ENCODE measurements around the gene ABI3.
"Not testable (repeated sequence)": the region's sequence is repeated elsewhere in the genome, so short reads cannot be mapped to it uniquely, and the experiment has no call there.

The ABI3 gene, protein sequence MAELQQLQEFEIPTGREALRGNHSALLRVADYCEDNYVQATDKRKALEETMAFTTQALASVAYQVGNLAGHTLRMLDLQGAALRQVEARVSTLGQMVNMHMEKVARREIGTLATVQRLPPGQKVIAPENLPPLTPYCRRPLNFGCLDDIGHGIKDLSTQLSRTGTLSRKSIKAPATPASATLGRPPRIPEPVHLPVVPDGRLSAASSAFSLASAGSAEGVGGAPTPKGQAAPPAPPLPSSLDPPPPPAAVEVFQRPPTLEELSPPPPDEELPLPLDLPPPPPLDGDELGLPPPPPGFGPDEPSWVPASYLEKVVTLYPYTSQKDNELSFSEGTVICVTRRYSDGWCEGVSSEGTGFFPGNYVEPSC

DNA sequence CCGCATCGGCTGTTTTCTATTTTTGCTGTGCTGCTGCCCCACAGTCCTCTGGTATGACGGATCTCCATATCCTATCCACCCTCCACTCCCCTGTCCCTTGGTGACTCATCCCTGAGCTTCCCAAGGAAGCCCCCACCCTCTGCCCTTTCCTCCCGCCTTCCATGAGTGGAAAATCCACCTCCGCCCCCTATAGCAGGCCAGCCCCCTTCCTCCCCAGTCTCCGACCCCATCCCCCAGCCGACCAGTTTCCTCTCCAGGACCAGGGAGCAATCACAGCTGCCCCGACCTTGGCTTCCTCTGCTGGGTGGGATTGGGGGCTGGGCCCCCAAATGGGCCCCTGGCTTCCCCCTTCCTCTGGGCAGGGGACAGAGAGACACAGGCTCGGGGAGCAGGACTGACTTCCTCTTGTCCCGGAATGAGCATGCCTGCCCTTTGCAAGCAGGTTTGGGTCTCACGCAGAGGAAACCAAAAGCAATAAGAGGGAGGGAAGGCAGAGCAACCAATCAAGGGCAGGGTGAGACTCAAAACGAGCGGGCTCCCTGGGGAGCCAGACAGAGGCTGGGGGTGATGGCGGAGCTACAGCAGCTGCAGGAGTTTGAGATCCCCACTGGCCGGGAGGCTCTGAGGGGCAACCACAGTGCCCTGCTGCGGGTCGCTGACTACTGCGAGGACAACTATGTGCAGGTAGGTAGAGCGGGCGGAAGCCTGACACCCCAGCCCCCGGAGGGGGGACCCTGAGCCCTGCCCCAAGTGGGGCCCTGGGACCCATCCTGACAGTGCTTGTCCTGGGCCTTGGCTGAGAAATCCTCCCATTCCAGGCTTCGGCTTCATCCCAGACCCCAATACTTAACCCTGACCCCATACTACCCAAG is at the start of gene ABI3, which contains the start of gene GNGT2:
TSS of gene ABI3 (plus strand) at position 550 of the 872 bp plus-strand sequence. CDS start at position 568, 18 bp downstream.
TSS of gene GNGT2 (minus strand) at position 417 of the 872 bp plus-strand sequence. CDS start 3,152 bp downstream, outside the sequence.
- DNase-seq (ENCODE audit: low read depth in 3 of 3) = peak; percentile 38 to 66 (median 40)

DNA sequence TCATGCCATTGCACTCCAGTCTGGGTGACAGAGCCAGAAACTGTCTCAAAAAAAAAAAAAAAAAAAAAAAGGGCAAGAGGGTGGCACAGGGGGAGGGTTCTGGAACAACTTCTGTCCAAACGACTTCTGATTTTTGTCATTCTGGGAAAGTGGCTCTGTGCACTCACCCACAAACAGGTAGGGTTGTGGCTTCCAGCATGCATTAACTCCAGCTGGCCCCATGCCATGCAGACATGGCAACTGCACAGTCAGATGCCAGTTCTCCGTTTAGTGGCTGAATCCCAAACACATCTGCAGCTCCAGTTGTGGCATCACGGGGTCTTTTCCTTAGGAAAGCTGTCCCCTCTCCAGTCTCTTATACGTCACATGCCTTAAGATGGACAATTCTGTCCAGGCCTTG is 47.6 kb upstream of the ABI3 start:
- no peak for DNase-seq (ENCODE audit: low read depth in 3 of 3)

DNA sequence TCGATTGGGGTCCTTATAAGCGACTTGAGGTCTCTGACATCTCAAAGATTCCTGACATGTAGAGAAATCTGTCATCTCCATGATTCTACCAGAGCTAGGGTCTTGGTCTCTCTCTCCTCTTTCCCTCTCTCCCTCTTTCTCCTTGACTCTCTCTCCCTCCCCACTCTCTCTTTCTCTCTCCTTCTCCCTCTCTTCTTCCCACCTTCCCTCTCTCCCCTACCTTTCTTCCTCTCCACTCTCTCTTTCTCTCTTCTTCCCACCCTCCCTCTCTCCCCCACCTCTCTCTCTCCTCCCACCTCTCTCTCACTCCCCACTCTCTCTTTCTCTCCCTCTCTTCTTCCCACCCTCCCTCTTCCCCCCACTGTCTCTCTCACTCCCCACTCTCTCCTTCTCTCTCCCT is 45.4 kb upstream of the ABI3 start:
- DNase-seq (ENCODE audit: low read depth in 3 of 3) = no peak

DNA sequence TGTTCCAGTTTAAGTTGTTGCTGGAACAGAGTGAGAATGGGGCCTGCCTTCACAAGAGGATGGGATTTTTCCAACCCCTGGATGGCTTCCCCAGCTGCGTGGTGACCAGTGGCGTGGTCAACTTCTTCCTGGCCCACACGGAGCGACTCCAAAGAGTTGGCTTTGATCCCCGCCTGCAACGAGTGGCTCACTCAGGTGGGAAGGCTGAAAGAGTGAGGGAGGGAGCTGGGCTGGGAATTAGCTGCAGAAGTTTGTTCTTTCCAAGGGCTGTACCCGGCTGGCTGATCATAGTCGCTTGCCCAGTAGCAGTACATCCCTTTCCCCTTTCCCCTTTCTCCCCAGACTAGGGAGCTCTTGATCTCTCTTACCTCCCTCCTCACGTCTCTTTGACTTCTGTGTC is 41.8 kb upstream of the ABI3 start:
- no peak for DNase-seq (ENCODE audit: low read depth in 3 of 3)

DNA sequence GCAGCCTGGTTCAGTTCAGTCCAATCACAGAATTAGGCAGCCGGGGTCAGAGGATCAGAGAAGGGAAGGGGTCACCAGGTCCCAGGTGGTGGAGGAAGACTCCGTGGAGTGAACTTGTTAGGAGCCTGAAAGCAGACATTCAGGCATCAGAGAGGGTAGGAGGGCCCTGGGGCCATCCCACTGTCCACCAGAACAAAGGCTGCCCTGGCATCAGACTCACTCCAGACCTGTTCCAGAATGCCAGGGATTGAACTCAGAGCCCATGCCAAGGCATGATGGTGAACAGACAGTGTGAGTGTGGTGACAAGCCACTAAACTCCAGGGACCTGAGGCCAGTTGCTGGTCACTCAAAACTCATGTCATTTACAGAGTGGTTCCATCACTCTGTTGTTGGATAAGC is 40.3 kb upstream of the ABI3 start:
- DNase-seq (ENCODE audit: low read depth in 3 of 3) = no peak

DNA sequence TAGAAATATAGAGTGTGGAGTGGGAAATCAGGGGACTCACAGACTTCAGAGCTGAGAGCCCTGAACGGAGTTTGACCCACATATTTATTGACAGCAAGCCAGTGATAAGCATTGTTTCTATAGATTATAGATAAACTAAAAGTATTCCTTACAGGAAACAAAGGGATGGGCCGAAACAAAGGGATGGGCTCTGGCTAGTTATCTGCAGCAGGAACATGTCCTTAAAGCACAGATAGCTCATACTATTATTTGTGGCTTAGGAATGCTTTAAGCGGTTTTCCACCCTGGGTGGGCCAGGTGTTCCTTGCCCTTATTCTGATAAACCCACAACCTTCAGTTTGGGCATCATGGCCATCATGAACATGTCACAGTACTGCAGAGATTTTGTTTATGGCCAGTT is 39.8 kb upstream of the ABI3 start:
- not testable (repeated sequence) for DNase-seq (ENCODE audit: low read depth in 3 of 3)

DNA sequence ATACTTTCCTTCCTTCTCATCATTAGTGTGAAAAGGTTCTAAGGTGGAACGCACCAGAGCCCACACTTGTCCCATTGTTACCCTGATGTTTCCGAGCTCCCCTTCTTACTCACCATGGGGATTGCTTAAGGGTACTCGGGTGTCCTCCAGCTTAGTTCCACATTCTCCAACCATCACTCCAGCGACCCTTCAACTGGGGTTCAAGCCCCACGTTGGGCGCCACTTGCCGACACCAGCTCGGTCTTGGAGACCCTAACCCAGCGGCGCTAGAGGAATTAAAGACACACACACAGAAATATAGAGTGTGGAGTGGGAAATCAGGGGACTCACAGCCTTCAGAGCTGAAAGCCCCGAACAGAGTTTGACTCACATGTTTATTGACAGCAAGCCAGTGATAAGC is 34.5 kb upstream of the ABI3 start:
- DNase-seq (ENCODE audit: low read depth in 3 of 3) = not testable (repeated sequence)

DNA sequence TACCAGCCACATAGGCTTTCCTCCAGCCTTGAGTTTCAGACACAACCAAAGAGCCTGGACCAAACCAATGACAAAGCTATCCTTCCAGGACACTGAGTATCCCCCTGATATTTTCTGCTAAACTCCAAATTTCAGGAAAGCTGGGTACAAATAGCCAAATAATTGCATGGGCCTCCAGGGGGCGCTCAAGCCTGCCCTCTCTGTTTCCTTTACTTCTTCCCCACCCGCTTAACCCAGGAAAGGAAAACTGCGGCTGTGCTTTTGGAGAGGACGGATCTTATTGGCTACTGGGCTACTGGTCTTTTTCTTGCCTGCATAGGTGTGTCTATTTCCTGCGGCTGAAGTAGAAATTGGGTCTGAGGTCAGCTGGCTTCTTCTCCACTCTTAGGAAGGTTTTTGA is 30.2 kb upstream of the ABI3 start:
- peak; percentile 42 to 64 (median 42) for DNase-seq (ENCODE audit: low read depth in 3 of 3)

DNA sequence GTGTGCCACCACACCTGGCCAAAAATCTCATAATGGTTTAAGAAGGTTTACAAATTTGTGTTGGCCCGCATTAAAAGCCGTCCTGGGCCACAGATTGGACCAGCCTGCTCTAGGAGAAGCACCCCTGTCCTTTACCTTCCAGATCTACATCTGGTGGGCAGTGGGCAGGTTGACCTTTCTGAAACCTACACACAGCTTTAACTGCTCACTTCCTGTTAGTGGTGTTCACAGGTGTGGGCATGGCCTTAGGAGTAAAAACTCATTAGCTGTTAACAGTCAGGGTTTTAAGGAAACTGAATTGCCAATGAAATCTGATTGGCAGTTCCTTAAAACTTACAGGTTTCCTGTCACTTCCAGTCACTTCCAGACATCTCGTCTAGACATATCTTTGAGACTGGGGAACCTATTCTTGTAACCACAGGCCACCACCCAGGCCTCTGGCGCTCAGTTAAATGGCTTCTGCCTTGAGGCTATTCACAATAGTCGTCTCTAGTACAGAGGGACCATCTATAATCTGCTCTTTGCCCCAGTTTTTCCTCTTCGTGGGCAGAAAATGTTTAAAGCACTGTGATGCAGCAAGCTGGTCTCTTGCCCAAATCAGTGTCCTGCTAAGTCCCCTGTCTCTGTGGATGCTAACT is 29.4 kb upstream of the ABI3 start:
- no peak for DNase-seq (ENCODE audit: low read depth in 3 of 3)

DNA sequence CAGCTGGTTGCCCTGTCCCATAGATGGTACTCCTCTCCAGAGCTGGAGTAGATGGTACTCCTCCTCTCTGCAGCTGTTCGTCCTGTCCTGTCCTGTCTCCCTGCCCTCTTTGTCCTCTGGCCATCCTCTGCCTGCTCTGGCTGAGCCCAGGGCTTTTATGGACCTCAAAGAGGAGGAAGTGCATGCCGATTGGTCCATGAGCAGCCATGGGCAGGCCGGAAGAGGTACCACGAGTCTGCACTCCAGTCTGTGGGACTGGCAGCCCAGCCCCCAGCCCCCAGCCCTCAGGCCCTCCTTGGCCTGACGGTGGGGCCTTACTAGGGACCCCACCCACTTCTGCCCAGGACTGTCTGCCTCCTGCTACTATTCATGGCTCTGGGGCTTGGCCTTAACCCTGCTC is 27.2 kb upstream of the ABI3 start:
- DNase-seq (ENCODE audit: low read depth in 3 of 3) = no peak

DNA sequence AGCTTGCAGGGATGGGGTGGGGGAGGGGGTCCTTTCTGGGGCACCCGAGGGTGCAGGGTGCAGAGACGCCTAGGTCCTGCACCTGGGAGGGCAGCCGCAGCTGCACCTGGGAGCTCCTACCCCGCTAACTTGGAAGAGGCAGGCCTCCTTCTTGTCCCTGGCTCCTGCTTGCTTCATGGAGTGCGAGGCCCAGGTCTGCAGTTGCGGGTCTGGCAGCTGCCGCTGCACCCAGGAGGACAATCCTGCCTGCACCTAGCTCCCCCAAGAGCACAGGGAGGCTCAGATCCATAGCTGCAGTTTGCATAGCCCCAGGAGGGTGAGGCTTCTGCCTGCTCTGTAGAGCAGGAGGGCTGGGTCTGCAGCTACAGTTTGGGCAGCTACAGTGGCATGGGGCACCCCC is 26.7 kb upstream of the ABI3 start:
- no peak for DNase-seq (ENCODE audit: low read depth in 3 of 3)

DNA sequence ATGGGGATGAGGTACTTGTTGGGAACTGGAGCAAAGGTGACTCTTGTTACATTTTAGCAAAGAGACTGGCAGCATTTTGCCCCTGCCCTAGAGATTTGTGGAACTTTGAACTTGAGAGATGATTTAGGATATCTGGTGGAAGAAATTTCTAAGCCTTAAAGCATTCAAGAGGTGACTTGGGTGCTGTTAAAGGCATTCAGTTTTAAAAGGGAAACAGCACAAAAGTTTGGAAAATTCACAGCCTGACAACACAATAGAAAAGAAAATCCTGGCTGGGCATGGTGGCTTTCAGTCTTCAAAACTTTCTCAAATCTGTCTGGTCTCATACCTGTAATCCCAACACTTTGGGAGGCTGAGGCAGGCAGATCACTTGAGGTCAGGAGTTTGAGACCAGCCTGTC is 26.0 kb upstream of the ABI3 start:
- not testable (repeated sequence) for DNase-seq (ENCODE audit: low read depth in 3 of 3)

DNA sequence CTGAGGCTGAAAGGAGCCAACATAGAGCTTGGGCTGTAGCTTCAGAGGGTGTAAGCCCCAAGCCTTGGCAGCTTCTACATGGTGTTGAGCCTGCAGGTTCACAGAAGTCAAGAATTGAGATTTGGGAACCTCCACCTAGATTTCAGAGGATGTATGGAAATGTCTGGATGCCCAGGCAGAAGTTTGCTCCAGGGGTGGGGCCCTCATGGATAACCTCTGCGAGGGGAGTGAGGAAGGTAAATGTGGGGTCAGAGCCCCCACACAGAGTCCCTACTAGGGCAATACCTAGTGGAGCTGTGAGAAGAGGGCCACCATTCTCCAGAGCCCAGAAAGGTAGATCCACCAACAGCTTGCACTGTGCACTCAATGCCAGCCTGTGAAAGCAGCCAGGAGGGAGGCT is 25.1 kb upstream of the ABI3 start:
- not testable (repeated sequence) for DNase-seq (ENCODE audit: low read depth in 3 of 3)

DNA sequence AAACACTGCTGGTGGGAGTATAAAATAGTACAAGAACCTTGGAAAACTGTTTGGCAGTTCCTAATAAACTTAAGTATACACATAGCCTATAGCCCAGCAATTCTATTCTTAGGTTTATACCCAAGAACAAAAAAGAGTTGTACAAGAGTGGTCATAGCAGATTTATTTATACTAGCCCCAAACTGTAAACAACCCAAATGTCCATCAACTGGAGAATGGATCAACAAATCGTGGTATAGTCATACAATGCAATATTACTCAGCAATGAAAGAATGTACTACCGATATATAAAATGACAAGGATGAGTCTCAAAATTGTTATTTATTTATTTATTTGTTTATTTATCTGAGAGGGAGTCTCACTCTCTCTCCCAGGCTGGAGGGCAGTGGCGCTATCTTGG is 23.2 kb upstream of the ABI3 start:
- no peak for DNase-seq (ENCODE audit: low read depth in 3 of 3)

DNA sequence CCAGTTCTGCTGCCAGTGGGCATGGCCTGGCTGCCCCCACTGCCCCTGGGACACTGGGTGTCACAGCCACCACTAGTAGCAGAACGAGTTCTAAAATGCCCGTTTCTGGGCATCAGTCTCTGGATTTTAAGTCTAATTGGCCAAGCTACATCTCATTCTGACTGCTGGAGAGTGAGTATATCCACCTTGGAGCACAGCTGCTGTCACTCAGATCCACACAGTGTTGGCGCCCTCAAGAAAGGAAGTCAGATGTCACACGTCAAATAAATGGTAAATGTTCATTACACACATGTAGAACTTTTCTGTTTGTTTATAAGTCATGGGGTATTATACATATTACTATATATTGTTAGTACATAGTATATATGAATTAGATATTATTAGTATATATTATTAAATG is 19.6 kb upstream of the ABI3 start:
- no peak for DNase-seq (ENCODE audit: low read depth in 3 of 3)

DNA sequence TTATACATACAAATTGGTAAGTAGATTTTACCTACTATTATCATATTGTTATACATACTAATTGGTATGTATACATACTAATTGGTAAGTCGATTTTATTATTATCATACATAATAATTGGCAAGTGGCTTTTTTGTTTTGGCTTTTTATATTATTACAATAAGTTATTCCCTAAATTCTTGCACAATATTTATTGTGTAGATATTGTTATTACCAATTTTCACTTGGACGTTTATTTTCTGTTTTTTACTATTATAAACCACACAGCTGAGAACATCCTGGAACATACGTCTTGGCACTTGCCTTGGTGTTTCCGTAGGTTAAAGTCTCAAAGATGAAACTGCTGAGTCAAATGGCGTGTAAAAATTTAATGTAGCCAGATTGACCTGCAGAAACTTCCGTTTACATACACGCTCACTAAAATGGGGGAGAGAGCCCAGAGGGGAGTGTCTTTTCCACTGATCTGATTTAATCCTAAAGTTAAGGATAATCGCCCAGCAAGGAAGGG is 19.0 kb upstream of the ABI3 start:
- DNase-seq (ENCODE audit: low read depth in 3 of 3) = no peak

DNA sequence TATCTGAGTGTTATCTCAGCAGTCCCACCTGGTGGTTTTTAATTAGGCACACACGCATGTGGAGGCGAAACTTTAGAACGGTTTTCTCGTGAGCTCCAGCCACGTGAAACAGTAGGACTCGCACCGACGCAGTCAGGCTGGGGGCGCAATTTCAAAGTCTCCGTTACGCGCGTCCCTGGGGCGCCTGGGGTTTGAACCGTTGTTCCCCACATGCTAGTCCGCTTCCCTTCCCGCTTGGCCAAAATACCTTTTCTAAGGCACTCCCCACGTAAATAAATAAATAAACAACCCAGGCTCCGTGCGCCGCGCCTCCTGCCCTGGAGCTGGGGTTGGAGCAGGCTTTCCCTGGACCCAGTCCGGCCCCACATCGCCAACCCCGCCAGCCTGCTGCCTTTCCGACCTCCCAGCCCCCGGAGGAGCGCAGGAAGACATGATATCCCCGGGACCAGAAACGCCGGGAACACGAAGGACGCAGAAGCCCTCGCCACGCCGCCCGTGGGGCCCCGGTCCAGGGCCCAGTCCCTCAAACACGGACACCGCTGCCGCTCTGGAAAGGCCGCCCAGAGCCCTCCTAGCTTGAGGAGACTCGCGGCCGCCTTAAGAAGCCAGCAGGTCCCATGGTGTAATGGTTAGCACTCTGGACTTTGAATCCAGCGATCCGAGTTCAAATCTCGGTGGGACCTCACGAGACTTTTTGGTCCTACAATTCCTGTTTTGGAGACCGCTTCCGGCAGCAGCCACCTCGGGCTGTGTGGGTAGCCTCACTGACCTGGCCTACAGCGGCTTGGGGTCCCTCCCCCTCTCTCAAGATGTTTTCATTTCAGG is 18.4 kb upstream of the ABI3 start:
- DNase-seq (ENCODE audit: low read depth in 3 of 3) = peak; percentile 85 to 91 (median 87)

DNA sequence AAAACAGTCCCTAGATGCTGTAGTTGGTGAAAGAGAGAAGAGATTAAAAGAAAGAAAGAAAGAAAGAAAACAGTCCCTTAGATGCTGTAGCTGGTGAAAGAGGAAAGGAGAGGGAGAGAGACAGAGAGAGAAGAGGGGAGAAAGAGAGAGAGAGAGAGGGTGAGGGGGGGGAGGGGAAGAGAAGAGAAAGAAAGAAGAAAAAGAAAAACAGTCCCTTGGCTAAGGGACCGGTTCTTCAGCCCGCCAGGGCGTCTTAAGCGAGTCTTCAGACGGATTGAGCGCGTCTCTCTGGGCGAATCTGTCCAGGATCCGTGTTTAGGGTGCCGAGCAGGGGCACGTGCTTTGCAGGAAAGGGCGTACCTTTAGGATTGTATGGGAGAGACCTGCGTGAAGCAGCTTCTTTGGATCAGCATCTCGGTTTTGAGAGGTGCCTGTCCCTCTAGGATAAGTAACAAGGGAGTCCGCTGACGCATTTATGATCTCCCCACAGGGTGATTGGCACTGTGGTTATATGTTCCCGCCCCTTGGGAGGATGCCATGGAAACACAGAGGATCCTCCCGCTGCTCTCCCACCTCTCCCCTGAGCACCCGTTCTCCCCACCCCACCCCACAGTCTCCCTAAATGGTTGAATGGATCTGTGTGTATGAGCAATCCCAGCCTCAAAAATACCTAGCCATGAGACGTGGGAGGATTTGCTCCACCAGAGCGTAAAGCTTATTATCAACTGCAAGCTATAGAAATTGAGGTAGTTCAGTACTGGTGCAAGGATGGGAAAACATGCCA is 16.8 kb upstream of the ABI3 start:
- DNase-seq (ENCODE audit: low read depth in 3 of 3) = no peak

DNA sequence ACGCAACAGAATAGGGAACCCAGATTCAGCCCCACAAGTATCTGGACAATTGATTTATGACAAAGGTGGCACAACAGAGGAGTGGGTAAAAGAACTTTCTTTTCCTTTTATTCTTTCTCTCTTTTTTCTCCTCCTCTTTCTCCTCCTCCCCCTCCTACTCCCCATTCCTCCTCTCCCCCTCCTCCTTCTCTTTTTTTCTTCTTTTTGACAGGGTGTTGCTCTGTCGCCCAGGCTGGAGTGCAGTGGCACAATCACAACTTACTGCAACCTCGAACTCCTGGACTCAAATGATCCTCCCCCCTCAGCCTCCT is 16.3 kb upstream of the ABI3 start:
- DNase-seq (ENCODE audit: low read depth in 3 of 3) = no peak

DNA sequence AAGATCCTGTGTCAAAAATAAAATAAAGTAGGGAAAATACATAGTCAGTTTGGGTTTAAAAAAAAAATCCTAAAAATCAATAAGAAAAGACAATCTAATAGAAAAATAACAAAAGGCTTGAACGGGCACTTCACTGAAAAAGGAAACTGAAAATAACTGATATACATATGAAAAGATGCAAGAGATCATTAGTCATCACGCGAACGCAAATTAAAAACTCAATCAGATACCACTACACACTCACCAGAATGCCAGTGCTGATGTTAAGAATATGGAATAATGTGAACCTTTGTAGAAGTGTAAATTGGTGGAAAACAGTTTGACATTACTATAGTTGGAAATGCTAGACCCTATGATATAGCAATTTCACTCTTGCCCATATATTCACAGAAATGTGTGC is 14.8 kb upstream of the ABI3 start:
- DNase-seq (ENCODE audit: low read depth in 3 of 3) = no peak

DNA sequence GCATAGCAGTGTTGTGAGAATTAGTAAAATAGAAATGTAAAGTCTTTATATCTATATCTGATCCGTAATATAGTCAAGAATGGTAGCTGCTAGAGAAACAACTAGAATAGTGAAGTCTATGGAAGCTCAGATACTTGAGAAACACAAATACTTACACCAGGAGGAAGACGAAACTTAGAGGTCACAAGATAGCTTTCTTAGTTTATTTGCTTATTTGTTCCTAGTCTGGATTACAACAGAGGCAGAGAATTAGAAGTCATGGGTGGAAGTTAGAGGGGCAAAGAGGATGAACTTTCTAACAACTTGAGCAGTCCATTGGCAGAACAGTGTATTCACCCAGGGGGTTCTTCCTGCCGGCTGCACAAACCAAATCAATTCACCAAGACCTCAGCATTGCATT is 14.0 kb upstream of the ABI3 start:
- no peak for DNase-seq (ENCODE audit: low read depth in 3 of 3)
